Gastroesophageal sphincter (tissue), 3 donors: ENCODE measurements around the gene STAM.

Source experiments
- CTCF ChIP-seq, 4 experiments: fragments of 200-600 bp in 2 of 4; fragments of 450-650 bp in 2 of 4; sonication (generic) in 1 of 4; IDR thresholded peaks; one replicate each; pipeline ENCODE4 v1.5.1; 2017 to 2019; ENCODE audit warnings: antibody characterized with exemption in 4 of 4, mild to moderate bottlenecking in 2 of 4, moderate library complexity in 2 of 4
- EP300 ChIP-seq: sonication (generic); formaldehyde crosslinking; IDR thresholded peaks from one replicate; pipeline ENCODE4 v1.6.1; 2017; ENCODE audit warnings: antibody characterized with exemption, mild to moderate bottlenecking

- TF ChIP-seq CTCF (IDR thresholded peaks at IDR 0.05) (no peak), EP300 (no peak)
Observed at GRCh38 chr10:17651896-17652295, 7.9 kb downstream of the STAM start.
